DND-41 (cell line): ENCODE measurements around the gene CNEP1R1.

Source experiments
- EZH2 ChIP-seq: IDR thresholded peaks from 3 replicates; pipeline ENCODE4 v1.6.1; 2012; ENCODE audit warnings: borderline replicate concordance, low read depth, mild to moderate bottlenecking, moderate library complexity, low read length, inconsistent platforms; ENCODE audit not compliant: severe bottlenecking
- TF ChIP-seq, protein P1 (sequence below): IDR thresholded peaks from 2 replicates; pipeline ENCODE4 v1.5.1; 2012; ENCODE audit warnings: borderline replicate concordance, low read length, moderate library complexity, mild to moderate bottlenecking; ENCODE audit not compliant: poor library complexity, severe bottlenecking; ENCODE audit errors: extremely low read depth

DNA sequence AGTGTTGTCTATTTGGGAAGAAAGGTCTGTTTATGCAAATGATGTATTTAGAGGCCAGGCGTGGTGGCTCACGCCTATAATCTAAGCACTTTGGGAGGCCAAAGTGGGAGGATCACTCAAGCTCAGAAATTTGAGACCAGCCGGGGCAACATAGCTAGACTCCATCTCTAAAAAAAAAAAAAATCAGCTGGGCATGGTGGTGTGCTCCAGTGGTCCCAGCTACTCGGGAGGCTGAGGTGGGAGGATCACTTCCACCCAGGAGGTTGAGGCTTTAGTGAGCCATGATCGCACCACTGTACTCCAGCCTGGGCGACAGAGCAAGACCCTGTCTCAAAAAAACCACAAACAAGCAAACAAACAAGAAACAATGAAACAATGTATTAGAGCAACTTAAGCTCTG, 21.8 kb downstream of the CNEP1R1 start:
- TF ChIP-seq, protein P1, sequence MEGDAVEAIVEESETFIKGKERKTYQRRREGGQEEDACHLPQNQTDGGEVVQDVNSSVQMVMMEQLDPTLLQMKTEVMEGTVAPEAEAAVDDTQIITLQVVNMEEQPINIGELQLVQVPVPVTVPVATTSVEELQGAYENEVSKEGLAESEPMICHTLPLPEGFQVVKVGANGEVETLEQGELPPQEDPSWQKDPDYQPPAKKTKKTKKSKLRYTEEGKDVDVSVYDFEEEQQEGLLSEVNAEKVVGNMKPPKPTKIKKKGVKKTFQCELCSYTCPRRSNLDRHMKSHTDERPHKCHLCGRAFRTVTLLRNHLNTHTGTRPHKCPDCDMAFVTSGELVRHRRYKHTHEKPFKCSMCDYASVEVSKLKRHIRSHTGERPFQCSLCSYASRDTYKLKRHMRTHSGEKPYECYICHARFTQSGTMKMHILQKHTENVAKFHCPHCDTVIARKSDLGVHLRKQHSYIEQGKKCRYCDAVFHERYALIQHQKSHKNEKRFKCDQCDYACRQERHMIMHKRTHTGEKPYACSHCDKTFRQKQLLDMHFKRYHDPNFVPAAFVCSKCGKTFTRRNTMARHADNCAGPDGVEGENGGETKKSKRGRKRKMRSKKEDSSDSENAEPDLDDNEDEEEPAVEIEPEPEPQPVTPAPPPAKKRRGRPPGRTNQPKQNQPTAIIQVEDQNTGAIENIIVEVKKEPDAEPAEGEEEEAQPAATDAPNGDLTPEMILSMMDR, result no peak
- TF ChIP-seq EZH2, result no peak
